AG09309 (cell line): ENCODE data around the gene TRABD.
A peak's percentile ranks its signal among the peaks of the same experiment; 100 is the strongest.
"Not testable (repeated sequence)": the region's sequence is repeated elsewhere in the genome, so short reads cannot be mapped to it uniquely, and the experiment has no call there.

Source experiments
- DNase-seq: peaks from one replicate; pipeline ENCODE4 v3.0.0-alpha.2; 2010; ENCODE audit warnings: low read depth
- H3K4me3 ChIP-seq: 2 replicates; pipeline ENCODE4 v1.5.1; 2011; ENCODE audit warnings: mild to moderate bottlenecking, low read depth, low read length, moderate library complexity; ENCODE audit not compliant: control insufficient read depth
- CTCF ChIP-seq: IDR thresholded peaks from 2 replicates; pipeline ENCODE4 v1.5.1; 2011; ENCODE audit warnings: mild to moderate bottlenecking, low read depth, low read length, inconsistent platforms; ENCODE audit not compliant: insufficient read depth, control insufficient read depth; ENCODE audit errors: missing control alignments

TRABD gene

DNA sequence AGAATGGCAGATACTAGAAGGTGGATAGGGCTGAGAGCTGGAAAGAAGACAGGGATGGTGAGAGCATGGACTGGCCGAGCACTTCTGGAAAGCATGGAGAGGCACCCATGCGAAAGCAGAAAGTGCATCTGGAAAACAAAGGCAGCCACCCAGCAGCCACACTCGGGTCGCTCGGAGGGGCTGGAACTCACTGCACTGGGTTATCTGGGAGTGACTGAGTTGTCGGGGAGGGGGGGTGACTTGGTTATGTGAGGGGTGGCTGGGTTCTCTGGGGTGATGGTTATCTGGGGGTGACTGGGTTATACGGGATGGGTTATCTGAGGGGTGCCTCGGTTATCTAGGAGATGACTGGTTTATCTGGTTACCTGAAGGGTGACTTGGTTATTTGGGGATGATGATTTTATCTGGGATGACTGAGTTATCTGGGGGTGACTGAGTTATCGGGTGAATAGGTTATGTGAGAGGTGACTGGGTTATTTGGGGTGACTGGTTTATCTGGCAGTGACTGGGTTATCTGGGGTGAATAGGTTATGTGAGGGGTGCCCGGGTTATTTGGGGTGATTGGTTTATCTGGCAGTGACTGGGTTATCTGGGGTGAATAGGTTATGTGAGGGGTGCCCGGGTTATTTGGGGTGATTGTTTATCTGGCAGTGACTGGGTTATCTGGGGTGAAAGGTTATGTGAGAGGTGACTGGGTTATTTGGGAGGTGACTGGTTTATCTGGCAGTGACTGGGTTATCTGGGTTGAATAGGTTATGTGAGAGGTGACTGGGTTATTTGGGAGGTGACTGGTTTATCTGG, 17.8 kb upstream of the TRABD start:
- DNase-seq: no peak
- TF ChIP-seq CTCF: no peak
- H3K4me3 ChIP-seq: no peak overlapping the region

- DNase-seq: not testable (repeated sequence)
These were observed 17.1 kb upstream of the TRABD start for GRCh38 chr22:50168490-50169180.

DNA sequence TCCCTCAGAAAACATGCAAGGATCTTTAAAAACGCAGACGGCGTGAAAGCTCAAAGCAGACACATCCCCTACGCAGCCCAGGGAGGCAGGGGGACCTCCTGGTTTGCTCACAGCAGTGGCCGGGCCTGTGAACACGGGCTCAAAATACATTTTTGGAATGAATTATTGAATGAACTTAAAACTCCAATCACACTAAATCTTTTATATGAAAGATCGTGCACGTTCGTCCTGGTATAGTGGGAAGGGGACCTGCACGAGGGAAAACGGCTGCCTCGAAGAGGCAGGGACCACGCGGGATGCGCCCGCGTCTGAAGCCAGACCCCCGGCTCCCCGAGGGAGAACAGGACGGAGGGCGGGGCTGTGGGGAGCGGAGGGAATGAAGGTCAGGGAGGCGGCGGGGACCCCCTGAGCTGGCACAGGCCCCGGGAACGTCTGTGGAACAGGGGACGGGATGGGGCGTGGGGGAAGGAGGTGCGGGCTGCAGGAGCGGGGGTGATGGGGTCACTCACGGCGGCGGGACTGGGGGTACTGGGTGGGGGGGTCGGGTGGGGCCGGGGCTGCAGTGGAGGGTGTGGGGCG, 16.4 kb upstream of the TRABD start:
- no peak overlapping the region; the same call in 1 of the 2 replicates for H3K4me3 ChIP-seq
- no peak for DNase-seq
- TF ChIP-seq CTCF: no peak

More at GRCh38 chr22:50168490-50169180, 17.1 kb upstream of the TRABD start:
- H3K4me3 ChIP-seq: not testable (repeated sequence)

- peak overlapping the region; percentile 29 for H3K4me3 ChIP-seq
- DNase-seq: no peak
- TF ChIP-seq CTCF: no peak
These were observed 15.9 kb upstream of the TRABD start for GRCh38 chr22:50169774-50170341.

DNA sequence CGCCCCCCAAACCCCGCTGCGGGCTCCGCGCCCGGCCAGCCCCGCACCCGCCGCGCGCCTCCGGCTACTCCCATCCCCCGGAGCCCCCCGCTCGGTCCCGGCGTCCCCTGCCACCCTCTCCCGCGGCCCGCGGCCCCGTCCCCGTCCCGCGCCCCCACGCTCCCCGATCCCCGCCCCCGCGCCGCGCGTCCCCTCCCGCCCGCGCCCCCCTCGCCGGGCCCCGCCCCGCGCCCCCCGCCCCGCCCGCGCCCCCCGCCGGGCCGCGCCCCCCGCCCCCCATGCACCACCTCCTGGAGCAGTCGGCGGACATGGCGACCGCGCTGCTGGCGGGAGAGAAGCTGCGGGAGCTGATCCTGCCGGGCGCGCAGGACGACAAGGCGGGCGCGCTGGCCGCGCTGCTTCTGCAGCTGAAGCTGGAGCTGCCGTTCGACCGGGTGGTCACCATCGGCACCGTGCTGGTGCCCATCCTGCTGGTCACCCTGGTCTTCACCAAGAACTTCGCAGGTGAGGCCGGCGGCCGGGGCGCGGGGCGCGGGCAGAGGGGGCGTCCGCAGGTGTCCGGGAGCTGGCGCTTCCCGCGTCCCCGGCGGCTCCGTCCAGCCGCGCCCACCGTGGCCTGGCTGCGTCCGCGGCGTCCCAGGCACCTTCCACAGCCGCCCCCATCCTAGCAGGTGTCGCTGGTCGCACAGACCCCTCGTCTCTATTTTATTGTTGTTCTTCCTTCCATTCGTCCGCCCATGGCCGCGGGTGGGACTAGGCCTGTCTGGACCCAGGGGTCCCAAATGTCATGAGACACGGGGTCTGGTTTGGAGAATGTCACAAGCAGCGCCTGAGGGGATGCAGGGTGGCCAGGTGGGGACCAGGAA, 15.0 kb upstream of the TRABD start, which contains the start of gene PANX2:
Gene PANX2 (plus strand): TSS at position 279 of the 866 bp plus-strand sequence. CDS start 0 bp downstream, at position 279.
- DNase-seq: no peak
- peak within 1 kb of the TSS; percentile 32 for H3K4me3 ChIP-seq
- no peak for TF ChIP-seq CTCF

GRCh38 chr22:50171319-50171964, 14.3 kb upstream of the TRABD start:
- no peak overlapping the region for H3K4me3 ChIP-seq
- DNase-seq: no peak
- no peak for TF ChIP-seq CTCF
